Cardiac muscle cell (in vitro differentiated cells and primary cell): Measurements from ENCODE around the gene ADAMTS14. TPM values are rescaled to one million over a fixed set of nuclear protein-coding genes. Genes with fewer than 3 reads are reported as not detected.
"Not testable (repeated sequence)": the region's sequence is repeated elsewhere in the genome, so short reads cannot be mapped to it uniquely, and the experiment has no call there.

ENCODE experiments used
- DNase-seq, 2 donors: peaks; one replicate each; pipeline versions ENCODE4 v3.0.0 to v3.0.0-alpha.2; 2010 to 2017; ENCODE audit warnings: low read depth in 1 of 2, low spot score in 1 of 2
- H3K27ac ChIP-seq: fragments of 200-600 bp; sonication (generic); 2 replicates; pipeline ENCODE4 v1.5.1; 2016
- H3K27me3 ChIP-seq: fragments of 200-600 bp; sonication (generic); 2 replicates; pipeline ENCODE4 v1.6.0; 2016; ENCODE audit warnings: control low read depth
- H3K36me3 ChIP-seq: fragments of 200-600 bp; sonication (generic); 2 replicates; pipeline ENCODE4 v1.5.1; 2016; ENCODE audit warnings: control low read depth
- H3K4me1 ChIP-seq: fragments of 200-600 bp; sonication (generic); 2 replicates; pipeline ENCODE4 v1.8.1; 2017; ENCODE audit warnings: low read depth, mild to moderate bottlenecking, mixed run types
- H3K4me3 ChIP-seq: fragments of 200-600 bp; sonication (generic); 2 replicates; pipeline ENCODE4 v1.5.1; 2016; ENCODE audit warnings: mild to moderate bottlenecking
- H3K9me3 ChIP-seq: fragments of 200-600 bp; sonication (generic); 2 replicates; pipeline ENCODE4 v1.5.1; 2017; ENCODE audit warnings: low read depth, mild to moderate bottlenecking, control low read depth
- CTCF ChIP-seq: IDR thresholded peaks from 2 replicates; pipeline ENCODE4 v1.5.1; 2012; ENCODE audit warnings: low read depth, mild to moderate bottlenecking, low read length
- polyA plus RNA-seq: library from polyadenylated mRNA; unstranded; fragments of >200 nt; fragmentation: Nextera tagmentation; extraction: Ambion mirVana; gene quantifications from 2 replicates; pipeline ENCODE4 v1.2.1, GENCODE V29; 2016
- total RNA-seq: library from RNA; depleted of rRNA; stranded (reverse); fragments of >200 nt; gene quantifications from 2 replicates; pipeline ENCODE4 v1.2.3, GENCODE V29; 2016

Gene ADAMTS14
- total and polyA plus RNA-seq, 2 experiments from 2014 or later = 1.2 to 1.9 TPM

- Histone ChIP-seq H3K27ac (no peak overlapping the region), H3K9me3 (no peaks in the 10 kb centered on the region), H3K27me3 (no peaks in the 10 kb centered on the region), H3K4me3 (no peak overlapping the region), H3K36me3 (no peaks in the 10 kb centered on the region), H3K4me1 (no peaks in the 10 kb centered on the region)
- TF ChIP-seq CTCF = no peak
- DNase-seq = no peak
Measured at GRCh38 chr10:70634011-70634410, 38.3 kb upstream of the ADAMTS14 start.

- not testable (repeated sequence) for H3K4me3 ChIP-seq, DNase-seq, H3K27ac ChIP-seq, H3K27me3 ChIP-seq, H3K4me1 ChIP-seq, H3K36me3 ChIP-seq, H3K9me3 ChIP-seq
Measured at GRCh38 chr10:70634515-70634914, 37.8 kb upstream of the ADAMTS14 start.

- not testable (repeated sequence) for H3K27me3 ChIP-seq, H3K4me3 ChIP-seq, H3K4me1 ChIP-seq, H3K36me3 ChIP-seq, DNase-seq, H3K9me3 ChIP-seq, H3K27ac ChIP-seq
Measured at GRCh38 chr10:70639640-70640383, 32.5 kb upstream of the ADAMTS14 start.

- not testable (repeated sequence) for DNase-seq, H3K27me3 ChIP-seq, H3K9me3 ChIP-seq, H3K27ac ChIP-seq, H3K36me3 ChIP-seq, H3K4me3 ChIP-seq, H3K4me1 ChIP-seq
Measured at GRCh38 chr10:70643272-70643671, 29.0 kb upstream of the ADAMTS14 start.

- not testable (repeated sequence) for H3K4me3 ChIP-seq, H3K27me3 ChIP-seq, DNase-seq, H3K9me3 ChIP-seq, H3K36me3 ChIP-seq, H3K4me1 ChIP-seq, H3K27ac ChIP-seq
Measured at GRCh38 chr10:70644959-70645358, 27.3 kb upstream of the ADAMTS14 start.

- no peaks in the 10 kb centered on the region for H3K9me3 ChIP-seq
- DNase-seq = no peak
- no peak for TF ChIP-seq CTCF
- H3K27ac ChIP-seq = no peak overlapping the region
- no peaks in the 10 kb centered on the region for H3K36me3 ChIP-seq
- no peak overlapping the region for H3K4me3 ChIP-seq
- H3K4me1 ChIP-seq = no peaks in the 10 kb centered on the region
- H3K27me3 ChIP-seq = no peaks in the 10 kb centered on the region
Measured at GRCh38 chr10:70647086-70647485, 25.2 kb upstream of the ADAMTS14 start.

GRCh38 chr10:70648427-70648826, 23.9 kb upstream of the ADAMTS14 start:
- H3K36me3 ChIP-seq = no peaks in the 10 kb centered on the region
- no peak overlapping the region for H3K4me3 ChIP-seq
- no peak for TF ChIP-seq CTCF
- no peak for DNase-seq
- no peak overlapping the region for H3K27ac ChIP-seq
- H3K9me3 ChIP-seq = no peaks in the 10 kb centered on the region
- no peaks in the 10 kb centered on the region for H3K27me3 ChIP-seq
- H3K4me1 ChIP-seq = peaks cover 6% of the 10 kb centered on the region

GRCh38 chr10:70649526-70649925, 22.8 kb upstream of the ADAMTS14 start:
- no peaks in the 10 kb centered on the region for H3K36me3 ChIP-seq
- H3K4me1 ChIP-seq = peaks cover 6% of the 10 kb centered on the region
- no peak for DNase-seq
- no peak for TF ChIP-seq CTCF
- no peak overlapping the region for H3K27ac ChIP-seq
- H3K4me3 ChIP-seq = no peak overlapping the region
- H3K9me3 ChIP-seq = no peaks in the 10 kb centered on the region
- no peaks in the 10 kb centered on the region for H3K27me3 ChIP-seq
